ENCODE measurements around the gene SPEG.

GRCh38 chr2:219434718-219435525 is at the start of gene SPEG:
- no peak for TF ChIP-seq CTCF (conservative IDR thresholded peaks at IDR 0.05; ENCODE audit: low read depth, low read length)
- TF ChIP-seq EZH2 (IDR thresholded peaks at IDR 0.05; ENCODE audit: low read length, unreplicated experiment), result no peak

Measured in PC-3 (cell line).